ENCODE results near the gene SEMA6D.

The SEMA6D gene

GRCh38 chr15:47768735-47769134 is 51.4 kb downstream of the SEMA6D start:
- no peak for FAIRE-seq
- no peak for TF ChIP-seq POLR2A (IDR thresholded peaks at IDR 0.05; ENCODE audit: low read depth, low read length)
- DNase-seq (ENCODE audit: insufficient read length, low spot score): no peak

GRCh38 chr15:47769166-47769565 is 51.9 kb downstream of the SEMA6D start:
- no peak for FAIRE-seq
- TF ChIP-seq POLR2A (IDR thresholded peaks at IDR 0.05; ENCODE audit: low read depth, low read length): no peak
- DNase-seq (ENCODE audit: insufficient read length, low spot score): no peak

DNA sequence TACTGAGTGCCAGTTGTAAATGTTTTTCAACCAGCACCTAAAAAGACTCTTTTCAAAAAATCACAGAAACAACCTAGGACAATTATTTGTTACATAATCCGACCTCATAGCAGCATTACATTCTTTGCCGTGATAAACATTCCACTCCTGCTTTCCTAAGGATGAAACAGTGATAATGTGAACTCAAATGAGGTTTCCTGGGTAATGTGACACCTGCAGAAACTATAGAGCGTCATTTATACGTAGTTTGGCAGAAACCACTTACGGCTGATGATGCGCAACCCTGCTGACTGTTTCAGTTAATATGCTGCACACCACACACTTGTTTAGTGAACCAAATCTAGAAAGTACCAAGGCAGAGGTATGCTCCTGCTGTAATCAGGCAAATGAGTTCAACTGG is 55.8 kb downstream of the SEMA6D start:
- TF ChIP-seq POLR2A (IDR thresholded peaks at IDR 0.05; ENCODE audit: low read depth, low read length): no peak
- FAIRE-seq (no peak), DNase-seq (ENCODE audit: insufficient read length, low spot score) (no peak)

DNA sequence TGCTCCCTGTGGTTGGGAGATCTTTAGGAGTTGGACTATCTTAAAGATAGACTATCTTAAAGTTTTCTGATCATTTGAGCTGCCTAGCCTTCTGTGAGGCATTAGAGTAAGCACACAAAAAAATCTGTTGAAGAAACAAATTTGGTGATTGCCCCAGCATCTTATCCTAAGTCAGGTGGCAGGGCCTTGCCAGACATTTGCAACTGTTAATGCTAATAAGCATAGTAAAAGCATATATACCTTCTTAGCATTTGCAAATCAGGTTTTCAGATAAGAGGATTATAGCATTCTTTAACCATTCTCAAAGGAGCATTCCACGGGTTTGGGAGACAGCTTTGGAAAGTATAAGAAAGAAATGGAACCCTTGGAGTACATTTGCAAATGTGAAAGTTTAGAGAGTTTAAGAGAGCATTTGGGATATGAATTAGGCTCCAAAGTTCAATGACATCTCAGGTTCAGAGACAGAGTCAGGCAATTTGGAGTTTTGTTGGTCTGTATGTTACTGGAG is 61.0 kb downstream of the SEMA6D start:
- FAIRE-seq: no peak
- no peak for TF ChIP-seq POLR2A (IDR thresholded peaks at IDR 0.05; ENCODE audit: low read depth, low read length)
- no peak for DNase-seq (ENCODE audit: insufficient read length, low spot score)

- no peak for TF ChIP-seq POLR2A (IDR thresholded peaks at IDR 0.05; ENCODE audit: low read depth, low read length)
- FAIRE-seq: no peak
- no peak for DNase-seq (ENCODE audit: insufficient read length, low spot score)
These were observed 63.7 kb downstream of the SEMA6D start for GRCh38 chr15:47780971-47781370.

DNA sequence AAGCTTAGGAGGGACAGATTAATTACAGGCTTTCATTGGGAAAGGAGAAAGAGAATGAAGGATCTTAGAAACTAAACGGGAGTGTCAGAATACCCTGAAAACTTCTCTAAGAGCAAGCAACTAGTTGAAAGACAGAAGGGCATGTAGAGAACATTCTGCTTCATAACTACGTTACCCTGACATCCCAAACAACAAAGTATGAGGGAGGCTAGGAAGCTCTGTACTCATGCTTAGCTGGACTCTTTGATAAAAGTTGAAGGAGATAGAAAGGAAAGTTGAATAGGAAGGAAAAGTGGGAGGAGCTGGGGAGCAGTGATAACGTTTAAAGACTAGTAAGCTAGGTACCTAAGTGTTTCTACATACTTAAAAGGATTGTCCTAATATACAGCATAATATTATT is 64.2 kb downstream of the SEMA6D start:
- no peak for TF ChIP-seq POLR2A (IDR thresholded peaks at IDR 0.05; ENCODE audit: low read depth, low read length)
- FAIRE-seq: no peak
- DNase-seq (ENCODE audit: insufficient read length, low spot score): no peak

DNA sequence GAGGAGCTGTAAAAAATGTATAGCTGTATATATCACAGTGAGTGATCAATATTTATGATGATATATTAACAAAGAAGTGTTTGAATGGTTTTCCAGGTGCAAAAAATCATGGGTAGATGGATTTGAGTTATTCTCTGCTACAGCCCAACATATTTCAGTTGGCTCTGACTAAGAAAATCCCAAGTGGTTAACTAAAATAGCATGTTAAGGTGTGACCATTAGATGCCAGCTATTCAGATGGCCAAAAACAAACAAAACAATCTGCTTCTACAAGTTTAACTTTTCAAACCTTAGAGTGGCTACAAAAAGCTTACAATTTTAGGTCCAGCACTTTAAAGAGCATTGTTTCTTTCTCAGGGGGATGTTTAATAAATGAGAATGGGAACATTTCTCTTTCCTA is 67.5 kb downstream of the SEMA6D start:
- FAIRE-seq: no peak
- no peak for TF ChIP-seq POLR2A (IDR thresholded peaks at IDR 0.05; ENCODE audit: low read depth, low read length)
- DNase-seq (ENCODE audit: insufficient read length, low spot score): no peak

DNA sequence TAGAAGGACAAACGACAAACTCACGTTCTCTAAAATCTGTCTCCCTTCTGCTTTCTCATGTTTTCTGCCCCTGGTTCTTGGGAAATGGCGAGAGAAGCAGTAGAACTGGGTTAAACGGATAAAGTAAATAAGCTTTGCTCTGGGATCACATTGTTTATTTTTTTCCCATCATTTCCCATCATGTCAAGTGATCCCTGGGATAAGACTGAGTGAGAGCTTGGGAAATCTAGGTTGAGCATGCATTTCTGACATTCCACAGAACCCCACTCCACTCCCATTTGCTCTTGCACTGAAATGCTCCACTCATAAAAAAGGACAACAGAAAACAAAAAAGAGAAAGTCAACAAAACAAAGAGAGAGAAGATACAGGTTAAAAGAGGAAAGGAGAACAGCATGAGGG is 69.1 kb downstream of the SEMA6D start:
- FAIRE-seq: no peak
- TF ChIP-seq POLR2A (IDR thresholded peaks at IDR 0.05; ENCODE audit: low read depth, low read length): no peak
- no peak for DNase-seq (ENCODE audit: insufficient read length, low spot score)

DNA sequence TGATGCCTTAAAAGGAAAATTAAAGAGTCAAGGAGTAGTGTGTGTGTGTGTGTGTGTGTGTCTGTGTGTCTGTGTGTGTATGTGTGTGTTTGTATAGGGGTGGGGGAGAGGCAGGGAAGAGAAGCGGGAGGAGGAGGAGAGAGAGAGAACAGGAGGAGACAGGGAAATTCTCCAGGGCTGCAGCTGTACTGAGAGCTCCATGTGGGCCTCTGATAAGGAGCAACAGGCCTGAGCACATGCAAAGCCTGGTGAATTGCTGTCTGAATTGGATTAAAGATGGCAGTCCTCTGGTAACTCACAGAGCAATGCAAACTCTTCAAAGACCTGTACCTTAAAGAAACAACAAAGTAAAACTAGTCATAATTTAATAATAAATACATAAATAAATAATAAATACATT is 70.6 kb downstream of the SEMA6D start:
- DNase-seq (ENCODE audit: insufficient read length, low spot score) (no peak), FAIRE-seq (no peak)
- TF ChIP-seq POLR2A (IDR thresholded peaks at IDR 0.05; ENCODE audit: low read depth, low read length): no peak

- FAIRE-seq: no peak
- DNase-seq (ENCODE audit: insufficient read length, low spot score): no peak
These were observed 71.4 kb downstream of the SEMA6D start for GRCh38 chr15:47788685-47789084.

DNA sequence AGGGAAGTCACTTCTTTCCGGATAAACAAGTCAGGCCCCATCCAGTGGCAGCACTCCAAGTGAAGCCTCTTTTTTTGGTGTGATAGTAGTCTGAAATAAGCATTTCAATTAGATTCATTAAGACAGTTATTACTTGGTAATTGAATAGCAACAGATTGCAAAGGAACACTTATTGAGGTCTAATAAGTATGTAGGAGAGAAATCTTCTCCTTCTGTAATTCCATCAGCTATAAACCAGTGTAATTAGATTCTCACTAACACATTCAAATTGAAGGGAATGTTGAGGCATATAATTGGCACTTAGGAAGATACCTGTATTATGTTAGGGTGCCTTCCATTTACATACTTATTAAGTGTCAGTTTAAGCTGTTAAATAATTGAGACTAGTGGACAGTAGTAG is 73.9 kb downstream of the SEMA6D start:
- no peak for TF ChIP-seq POLR2A (IDR thresholded peaks at IDR 0.05; ENCODE audit: low read depth, low read length)
- FAIRE-seq: no peak
- no peak for DNase-seq (ENCODE audit: insufficient read length, low spot score)

More at GRCh38 chr15:47788685-47789084, 71.4 kb downstream of the SEMA6D start:
- TF ChIP-seq POLR2A (IDR thresholded peaks at IDR 0.05; ENCODE audit: low read depth, low read length): no peak

GRCh38 chr15:47792231-47792630 is 74.9 kb downstream of the SEMA6D start:
- no peak for TF ChIP-seq POLR2A (IDR thresholded peaks at IDR 0.05; ENCODE audit: low read depth, low read length)
- no peak for DNase-seq (ENCODE audit: insufficient read length, low spot score)

GRCh38 chr15:47794252-47794914 is 77.1 kb downstream of the SEMA6D start:
- DNase-seq (ENCODE audit: insufficient read length, low spot score): no peak

More at GRCh38 chr15:47792231-47792630, 74.9 kb downstream of the SEMA6D start:
- no peak for FAIRE-seq

GRCh38 chr15:47795864-47796263 is 78.6 kb downstream of the SEMA6D start:
- FAIRE-seq (no peak), DNase-seq (ENCODE audit: insufficient read length, low spot score) (no peak)
- no peak for TF ChIP-seq POLR2A (IDR thresholded peaks at IDR 0.05; ENCODE audit: low read depth, low read length)

More at GRCh38 chr15:47794252-47794914, 77.1 kb downstream of the SEMA6D start:
- TF ChIP-seq POLR2A (IDR thresholded peaks at IDR 0.05; ENCODE audit: low read depth, low read length): no peak
- no peak for FAIRE-seq

DNA sequence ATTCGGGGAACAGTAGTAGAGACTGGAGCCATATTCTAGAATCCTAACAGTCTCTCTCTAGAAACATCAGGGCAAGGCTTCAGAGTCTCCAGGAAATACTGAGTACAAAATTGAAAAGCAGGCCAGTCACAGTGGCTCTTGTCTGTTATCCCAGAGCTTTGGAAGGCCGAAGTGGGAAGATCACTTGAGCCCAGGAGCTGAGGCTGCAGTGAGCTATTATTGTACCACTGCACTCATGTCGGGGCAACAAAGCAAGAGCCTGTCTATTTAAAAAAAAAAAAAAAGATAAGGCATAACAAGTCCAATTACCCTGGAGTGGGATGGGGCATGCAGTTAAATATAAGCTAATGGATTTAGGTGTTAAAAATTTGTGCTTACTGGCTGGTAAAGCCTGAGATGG is 79.0 kb downstream of the SEMA6D start:
- FAIRE-seq: no peak

More for the DNA sequence above, 79.0 kb downstream of the SEMA6D start:
- DNase-seq (ENCODE audit: insufficient read length, low spot score): no peak
- no peak for TF ChIP-seq POLR2A (IDR thresholded peaks at IDR 0.05; ENCODE audit: low read depth, low read length)

Measured in H54 (cell line).